GM23338 (cell line): ENCODE data around the gene EMD. TPM values are rescaled to one million over a fixed set of nuclear protein-coding genes. Genes with fewer than 3 reads are reported as not detected.

Experiments
- ATAC-seq: fragments of 200-7000 bp; cut with Tn5 transposase; 3 replicates; pipeline ENCODE4 v1.9.1; 2020
- DNase-seq: peaks from one replicate; pipeline ENCODE4 v3.0.0-alpha.2; 2015; ENCODE audit warnings: low spot score
- H2AFZ ChIP-seq: fragments of 200-600 bp; sonication (generic); 2 replicates; pipeline ENCODE4 v1.8.0; 2016; ENCODE audit warnings: antibody characterized with exemption, mild to moderate bottlenecking, moderate library complexity
- H3F3A ChIP-seq: fragments of 200-600 bp; sonication (generic); replicated peaks from 2 replicates; pipeline ENCODE4 v1.8.0; 2017; ENCODE audit warnings: antibody characterized with exemption, mixed run types, low read depth
- H3K27ac ChIP-seq: fragments of 200-600 bp; sonication (generic); 2 replicates; pipeline ENCODE4 v1.6.1; 2016; ENCODE audit warnings: low read depth
- H3K27me3 ChIP-seq: fragments of 200-600 bp; sonication (generic); 2 replicates; pipeline ENCODE4 v1.8.0; 2016; ENCODE audit warnings: mild to moderate bottlenecking, mixed run types, moderate library complexity; ENCODE audit not compliant: insufficient read depth
- H3K36me3 ChIP-seq: fragments of 200-600 bp; sonication (generic); 2 replicates; pipeline ENCODE4 v1.8.0; 2016; ENCODE audit warnings: mild to moderate bottlenecking; ENCODE audit not compliant: insufficient read depth
- H3K4me1 ChIP-seq: fragments of 200-600 bp; sonication (generic); 2 replicates; pipeline ENCODE4 v1.8.0; 2016; ENCODE audit warnings: mild to moderate bottlenecking, moderate library complexity; ENCODE audit not compliant: insufficient read depth
- H3K4me2 ChIP-seq: fragments of 200-600 bp; sonication (generic); 2 replicates; pipeline ENCODE4 v1.7.1; 2017; ENCODE audit warnings: mixed run types
- H3K4me3 ChIP-seq: fragments of 200-600 bp; sonication (generic); 2 replicates; pipeline ENCODE4 v1.6.1; 2016; ENCODE audit warnings: mixed run types
- H3K79me2 ChIP-seq: fragments of 200-600 bp; sonication (generic); replicated peaks from 2 replicates; pipeline ENCODE4 v1.8.0; 2017; ENCODE audit warnings: mild to moderate bottlenecking; ENCODE audit not compliant: insufficient read depth
- H3K9me2 ChIP-seq: fragments of 200-600 bp; sonication (generic); 2 replicates; pipeline ENCODE4 v1.8.0; 2017; ENCODE audit not compliant: insufficient read depth
- H4K20me1 ChIP-seq: fragments of 200-600 bp; sonication (generic); replicated peaks from 2 replicates; pipeline ENCODE4 v1.8.0; 2017; ENCODE audit warnings: mild to moderate bottlenecking; ENCODE audit not compliant: insufficient read depth
- H3K27ac Mint-ChIP-seq: 2 replicates; pipeline ENCODE4 v1.8.0; 2020; ENCODE audit warnings: inconsistent platforms, mild to moderate bottlenecking, moderate library complexity, mixed read lengths
- H3K27me3 Mint-ChIP-seq: 3 replicates; pipeline ENCODE4 v1.8.0; 2022; ENCODE audit warnings: low read depth, mild to moderate bottlenecking, moderate library complexity, mixed read lengths, inconsistent platforms; ENCODE audit not compliant: insufficient read depth, poor library complexity
- H3K36me3 Mint-ChIP-seq: 3 replicates; pipeline ENCODE4 v1.8.0; 2021; ENCODE audit warnings: low read depth, mild to moderate bottlenecking, inconsistent platforms, moderate library complexity, mixed read lengths
- H3K4me1 Mint-ChIP-seq: 3 replicates; pipeline ENCODE4 v1.8.0; 2020; ENCODE audit warnings: mild to moderate bottlenecking, inconsistent platforms, mixed read lengths
- H3K4me3 Mint-ChIP-seq: 3 replicates; pipeline ENCODE4 v1.8.0; 2021; ENCODE audit warnings: moderate library complexity, mild to moderate bottlenecking, inconsistent platforms, mixed read lengths
- H3K9me3 Mint-ChIP-seq: 3 replicates; pipeline ENCODE4 v1.8.0; 2020; ENCODE audit warnings: moderate library complexity, mild to moderate bottlenecking, inconsistent platforms, mixed read lengths
- CREB1 ChIP-seq: fragments of 250-450 bp; sonication (Bioruptor Pico); IDR thresholded peaks from 2 replicates; pipeline ENCODE4 v1.5.0; 2020; ENCODE audit warnings: low read depth, mild to moderate bottlenecking, moderate library complexity
- EZH2 ChIP-seq: fragments of 200-600 bp; sonication (generic); IDR thresholded peaks from one replicate; pipeline ENCODE4 v1.8.0; 2017; ENCODE audit warnings: antibody characterized with exemption, mild to moderate bottlenecking, low read depth; ENCODE audit not compliant: unreplicated experiment
- EZH2phosphoT487 ChIP-seq: fragments of 200-600 bp; sonication (generic); IDR thresholded peaks from one replicate; pipeline ENCODE4 v1.8.1; 2018; ENCODE audit warnings: antibody characterized with exemption; ENCODE audit not compliant: unreplicated experiment
- JUNB ChIP-seq: IDR thresholded peaks from one replicate; pipeline ENCODE4 v1.6.1; 2016; ENCODE audit warnings: antibody characterized with exemption; ENCODE audit not compliant: unreplicated experiment
- NANOG ChIP-seq: IDR thresholded peaks from 2 replicates; pipeline ENCODE4 v1.6.1; 2016; ENCODE audit warnings: antibody characterized with exemption, borderline replicate concordance
- POLR2AphosphoS5 ChIP-seq: IDR thresholded peaks from 2 replicates; pipeline ENCODE4 v1.6.1; 2016; ENCODE audit warnings: antibody characterized with exemption, low read depth
- STAT1 ChIP-seq: IDR thresholded peaks from one replicate; pipeline ENCODE4 v1.6.1; 2016; ENCODE audit warnings: antibody characterized with exemption; ENCODE audit not compliant: unreplicated experiment
- ZNF114 ChIP-seq: fragments of 250-450 bp; sonication (Bioruptor Pico); IDR thresholded peaks from 2 replicates; pipeline ENCODE4 v1.5.0; 2020; ENCODE audit warnings: mild to moderate bottlenecking, moderate library complexity
- ZNF331 ChIP-seq: fragments of 250-450 bp; sonication (Bioruptor Pico); IDR thresholded peaks from 2 replicates; pipeline ENCODE4 v1.5.0; 2020; ENCODE audit warnings: low read depth, mild to moderate bottlenecking, moderate library complexity
- polyA plus RNA-seq: library from polyadenylated mRNA; unstranded; fragments of >200 nt; fragmentation: Nextera tagmentation; extraction: Ambion mirVana; gene quantifications from 2 replicates; pipeline ENCODE4 v1.2.1, GENCODE V29; 2016
- total RNA-seq: library from RNA; depleted of rRNA; stranded (reverse); fragments of >200 nt; shearing (Covaris generic); gene quantifications from 2 replicates; pipeline ENCODE4 v1.2.3, GENCODE V29; 2014
- TF ChIP-seq, protein P1 (sequence below): IDR thresholded peaks from one replicate; pipeline ENCODE4 v1.6.1; 2018; ENCODE audit warnings: antibody characterized with exemption; ENCODE audit not compliant: unreplicated experiment
- TF ChIP-seq, protein P2 (sequence below): IDR thresholded peaks from 2 replicates; pipeline ENCODE4 v1.6.1; 2016; ENCODE audit warnings: antibody characterized with exemption
- TF ChIP-seq, protein P3 (sequence below), 2 experiments: fragments of 200-600 bp in 1 of 2; sonication (generic) in 1 of 2; conservative IDR thresholded peaks; 2 replicates each; pipeline versions ENCODE4 v1.5.1 to v1.6.1; 2016 to 2017; ENCODE audit warnings: antibody characterized with exemption in 2 of 2, low read depth in 2 of 2, mild to moderate bottlenecking in 2 of 2, moderate library complexity in 1 of 2
- TF ChIP-seq, protein P4 (sequence below): fragments of 250-450 bp; sonication (Bioruptor Pico); IDR thresholded peaks from 2 replicates; pipeline ENCODE4 v1.5.0; 2020; ENCODE audit warnings: mild to moderate bottlenecking, moderate library complexity

EMD gene
- total and polyA plus RNA-seq, 2 experiments from 2014 or later = 74.2 to 78.6 TPM

DNA sequence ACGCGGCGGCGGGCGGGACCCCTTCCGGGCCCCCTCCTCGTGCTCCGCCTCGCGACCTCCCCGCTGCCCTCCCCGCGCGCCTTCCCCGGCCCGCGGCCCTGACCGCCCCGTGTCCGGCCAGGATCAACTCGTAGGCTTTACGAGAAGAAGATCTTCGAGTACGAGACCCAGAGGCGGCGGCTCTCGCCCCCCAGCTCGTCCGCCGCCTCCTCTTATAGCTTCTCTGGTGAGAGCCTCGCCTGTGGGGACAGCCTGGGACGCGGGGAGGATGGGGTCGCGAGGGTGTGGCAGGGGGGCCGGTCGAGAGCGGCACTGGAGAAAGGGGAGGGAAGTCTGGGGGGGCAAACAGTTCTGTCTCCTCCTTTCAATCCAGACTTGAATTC is 465 bp downstream of the EMD start:
- H3K4me1 ChIP-seq = peaks cover 4% of the 10 kb centered on the region; the same call in 1 of the 2 replicates
- H3K36me3 Mint-ChIP-seq = peaks cover 20% of the 10 kb centered on the region
- H3K79me2 ChIP-seq = peaks cover 11% of the 10 kb centered on the region
- H3K9me3 Mint-ChIP-seq = no peaks in the 10 kb centered on the region
- H3K27me3 Mint-ChIP-seq = peaks cover 12% of the 10 kb centered on the region
- H3K27ac ChIP-seq = peak overlapping the region; percentile 97
- H3F3A ChIP-seq = no peaks in the 10 kb centered on the region
- H3K27ac Mint-ChIP-seq = peak overlapping the region; percentile 97
- no peaks in the 10 kb centered on the region for H3K27me3 ChIP-seq
- H3K4me1 Mint-ChIP-seq = peaks cover 16% of the 10 kb centered on the region
- H3K4me2 ChIP-seq = peak overlapping the region; percentile 80
- H3K4me3 ChIP-seq = peak overlapping the region; percentile 75
- TF ChIP-seq STAT1 = no peak
- TF ChIP-seq ZNF331 (CRISPR knock-in tag) = no peak
- TF ChIP-seq EZH2 = no peak
- TF ChIP-seq NANOG = no peak
- TF ChIP-seq, protein P1, sequence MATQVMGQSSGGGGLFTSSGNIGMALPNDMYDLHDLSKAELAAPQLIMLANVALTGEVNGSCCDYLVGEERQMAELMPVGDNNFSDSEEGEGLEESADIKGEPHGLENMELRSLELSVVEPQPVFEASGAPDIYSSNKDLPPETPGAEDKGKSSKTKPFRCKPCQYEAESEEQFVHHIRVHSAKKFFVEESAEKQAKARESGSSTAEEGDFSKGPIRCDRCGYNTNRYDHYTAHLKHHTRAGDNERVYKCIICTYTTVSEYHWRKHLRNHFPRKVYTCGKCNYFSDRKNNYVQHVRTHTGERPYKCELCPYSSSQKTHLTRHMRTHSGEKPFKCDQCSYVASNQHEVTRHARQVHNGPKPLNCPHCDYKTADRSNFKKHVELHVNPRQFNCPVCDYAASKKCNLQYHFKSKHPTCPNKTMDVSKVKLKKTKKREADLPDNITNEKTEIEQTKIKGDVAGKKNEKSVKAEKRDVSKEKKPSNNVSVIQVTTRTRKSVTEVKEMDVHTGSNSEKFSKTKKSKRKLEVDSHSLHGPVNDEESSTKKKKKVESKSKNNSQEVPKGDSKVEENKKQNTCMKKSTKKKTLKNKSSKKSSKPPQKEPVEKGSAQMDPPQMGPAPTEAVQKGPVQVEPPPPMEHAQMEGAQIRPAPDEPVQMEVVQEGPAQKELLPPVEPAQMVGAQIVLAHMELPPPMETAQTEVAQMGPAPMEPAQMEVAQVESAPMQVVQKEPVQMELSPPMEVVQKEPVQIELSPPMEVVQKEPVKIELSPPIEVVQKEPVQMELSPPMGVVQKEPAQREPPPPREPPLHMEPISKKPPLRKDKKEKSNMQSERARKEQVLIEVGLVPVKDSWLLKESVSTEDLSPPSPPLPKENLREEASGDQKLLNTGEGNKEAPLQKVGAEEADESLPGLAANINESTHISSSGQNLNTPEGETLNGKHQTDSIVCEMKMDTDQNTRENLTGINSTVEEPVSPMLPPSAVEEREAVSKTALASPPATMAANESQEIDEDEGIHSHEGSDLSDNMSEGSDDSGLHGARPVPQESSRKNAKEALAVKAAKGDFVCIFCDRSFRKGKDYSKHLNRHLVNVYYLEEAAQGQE = no peak
- TF ChIP-seq, protein P2, sequence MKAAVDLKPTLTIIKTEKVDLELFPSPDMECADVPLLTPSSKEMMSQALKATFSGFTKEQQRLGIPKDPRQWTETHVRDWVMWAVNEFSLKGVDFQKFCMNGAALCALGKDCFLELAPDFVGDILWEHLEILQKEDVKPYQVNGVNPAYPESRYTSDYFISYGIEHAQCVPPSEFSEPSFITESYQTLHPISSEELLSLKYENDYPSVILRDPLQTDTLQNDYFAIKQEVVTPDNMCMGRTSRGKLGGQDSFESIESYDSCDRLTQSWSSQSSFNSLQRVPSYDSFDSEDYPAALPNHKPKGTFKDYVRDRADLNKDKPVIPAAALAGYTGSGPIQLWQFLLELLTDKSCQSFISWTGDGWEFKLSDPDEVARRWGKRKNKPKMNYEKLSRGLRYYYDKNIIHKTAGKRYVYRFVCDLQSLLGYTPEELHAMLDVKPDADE = no peak
- TF ChIP-seq JUNB = no peak
- TF ChIP-seq POLR2AphosphoS5 = no peak
- TF ChIP-seq CREB1 = no peak
- TF ChIP-seq EZH2phosphoT487 = no peak
- TF ChIP-seq, protein P3, sequence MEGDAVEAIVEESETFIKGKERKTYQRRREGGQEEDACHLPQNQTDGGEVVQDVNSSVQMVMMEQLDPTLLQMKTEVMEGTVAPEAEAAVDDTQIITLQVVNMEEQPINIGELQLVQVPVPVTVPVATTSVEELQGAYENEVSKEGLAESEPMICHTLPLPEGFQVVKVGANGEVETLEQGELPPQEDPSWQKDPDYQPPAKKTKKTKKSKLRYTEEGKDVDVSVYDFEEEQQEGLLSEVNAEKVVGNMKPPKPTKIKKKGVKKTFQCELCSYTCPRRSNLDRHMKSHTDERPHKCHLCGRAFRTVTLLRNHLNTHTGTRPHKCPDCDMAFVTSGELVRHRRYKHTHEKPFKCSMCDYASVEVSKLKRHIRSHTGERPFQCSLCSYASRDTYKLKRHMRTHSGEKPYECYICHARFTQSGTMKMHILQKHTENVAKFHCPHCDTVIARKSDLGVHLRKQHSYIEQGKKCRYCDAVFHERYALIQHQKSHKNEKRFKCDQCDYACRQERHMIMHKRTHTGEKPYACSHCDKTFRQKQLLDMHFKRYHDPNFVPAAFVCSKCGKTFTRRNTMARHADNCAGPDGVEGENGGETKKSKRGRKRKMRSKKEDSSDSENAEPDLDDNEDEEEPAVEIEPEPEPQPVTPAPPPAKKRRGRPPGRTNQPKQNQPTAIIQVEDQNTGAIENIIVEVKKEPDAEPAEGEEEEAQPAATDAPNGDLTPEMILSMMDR (conservative IDR thresholded peaks at IDR 0.05; ENCODE audit: low read depth in 2 of 2) = no peak
- no peak for TF ChIP-seq ZNF114 (CRISPR knock-in tag)
- TF ChIP-seq, protein P4, sequence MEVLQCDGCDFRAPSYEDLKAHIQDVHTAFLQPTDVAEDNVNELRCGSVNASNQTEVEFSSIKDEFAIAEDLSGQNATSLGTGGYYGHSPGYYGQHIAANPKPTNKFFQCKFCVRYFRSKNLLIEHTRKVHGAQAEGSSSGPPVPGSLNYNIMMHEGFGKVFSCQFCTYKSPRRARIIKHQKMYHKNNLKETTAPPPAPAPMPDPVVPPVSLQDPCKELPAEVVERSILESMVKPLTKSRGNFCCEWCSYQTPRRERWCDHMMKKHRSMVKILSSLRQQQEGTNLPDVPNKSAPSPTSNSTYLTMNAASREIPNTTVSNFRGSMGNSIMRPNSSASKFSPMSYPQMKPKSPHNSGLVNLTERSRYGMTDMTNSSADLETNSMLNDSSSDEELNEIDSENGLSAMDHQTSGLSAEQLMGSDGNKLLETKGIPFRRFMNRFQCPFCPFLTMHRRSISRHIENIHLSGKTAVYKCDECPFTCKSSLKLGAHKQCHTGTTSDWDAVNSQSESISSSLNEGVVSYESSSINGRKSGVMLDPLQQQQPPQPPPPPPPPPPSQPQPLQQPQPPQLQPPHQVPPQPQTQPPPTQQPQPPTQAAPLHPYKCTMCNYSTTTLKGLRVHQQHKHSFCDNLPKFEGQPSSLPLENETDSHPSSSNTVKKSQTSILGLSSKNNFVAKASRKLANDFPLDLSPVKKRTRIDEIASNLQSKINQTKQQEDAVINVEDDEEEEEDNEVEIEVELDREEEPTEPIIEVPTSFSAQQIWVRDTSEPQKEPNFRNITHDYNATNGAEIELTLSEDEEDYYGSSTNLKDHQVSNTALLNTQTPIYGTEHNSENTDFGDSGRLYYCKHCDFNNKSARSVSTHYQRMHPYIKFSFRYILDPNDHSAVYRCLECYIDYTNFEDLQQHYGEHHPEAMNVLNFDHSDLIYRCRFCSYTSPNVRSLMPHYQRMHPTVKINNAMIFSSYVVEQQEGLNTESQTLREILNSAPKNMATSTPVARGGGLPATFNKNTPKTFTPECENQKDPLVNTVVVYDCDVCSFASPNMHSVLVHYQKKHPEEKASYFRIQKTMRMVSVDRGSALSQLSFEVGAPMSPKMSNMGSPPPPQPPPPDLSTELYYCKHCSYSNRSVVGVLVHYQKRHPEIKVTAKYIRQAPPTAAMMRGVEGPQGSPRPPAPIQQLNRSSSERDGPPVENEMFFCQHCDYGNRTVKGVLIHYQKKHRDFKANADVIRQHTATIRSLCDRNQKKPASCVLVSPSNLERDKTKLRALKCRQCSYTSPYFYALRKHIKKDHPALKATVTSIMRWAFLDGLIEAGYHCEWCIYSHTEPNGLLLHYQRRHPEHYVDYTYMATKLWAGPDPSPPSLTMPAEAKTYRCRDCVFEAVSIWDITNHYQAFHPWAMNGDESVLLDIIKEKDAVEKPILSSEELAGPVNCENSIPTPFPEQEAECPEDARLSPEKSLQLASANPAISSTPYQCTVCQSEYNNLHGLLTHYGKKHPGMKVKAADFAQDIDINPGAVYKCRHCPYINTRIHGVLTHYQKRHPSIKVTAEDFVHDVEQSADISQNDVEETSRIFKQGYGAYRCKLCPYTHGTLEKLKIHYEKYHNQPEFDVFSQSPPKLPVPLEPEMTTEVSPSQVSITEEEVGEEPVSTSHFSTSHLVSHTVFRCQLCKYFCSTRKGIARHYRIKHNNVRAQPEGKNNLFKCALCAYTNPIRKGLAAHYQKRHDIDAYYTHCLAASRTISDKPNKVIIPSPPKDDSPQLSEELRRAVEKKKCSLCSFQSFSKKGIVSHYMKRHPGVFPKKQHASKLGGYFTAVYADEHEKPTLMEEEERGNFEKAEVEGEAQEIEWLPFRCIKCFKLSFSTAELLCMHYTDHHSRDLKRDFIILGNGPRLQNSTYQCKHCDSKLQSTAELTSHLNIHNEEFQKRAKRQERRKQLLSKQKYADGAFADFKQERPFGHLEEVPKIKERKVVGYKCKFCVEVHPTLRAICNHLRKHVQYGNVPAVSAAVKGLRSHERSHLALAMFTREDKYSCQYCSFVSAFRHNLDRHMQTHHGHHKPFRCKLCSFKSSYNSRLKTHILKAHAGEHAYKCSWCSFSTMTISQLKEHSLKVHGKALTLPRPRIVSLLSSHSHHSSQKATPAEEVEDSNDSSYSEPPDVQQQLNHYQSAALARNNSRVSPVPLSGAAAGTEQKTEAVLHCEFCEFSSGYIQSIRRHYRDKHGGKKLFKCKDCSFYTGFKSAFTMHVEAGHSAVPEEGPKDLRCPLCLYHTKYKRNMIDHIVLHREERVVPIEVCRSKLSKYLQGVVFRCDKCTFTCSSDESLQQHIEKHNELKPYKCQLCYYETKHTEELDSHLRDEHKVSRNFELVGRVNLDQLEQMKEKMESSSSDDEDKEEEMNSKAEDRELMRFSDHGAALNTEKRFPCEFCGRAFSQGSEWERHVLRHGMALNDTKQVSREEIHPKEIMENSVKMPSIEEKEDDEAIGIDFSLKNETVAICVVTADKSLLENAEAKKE (CRISPR knock-in tag) = no peak
- H3K4me3 Mint-ChIP-seq = peak overlapping the region; percentile 87
- no peaks in the 10 kb centered on the region for H3K9me2 ChIP-seq
- H2AFZ ChIP-seq = no peak overlapping the region
- no peaks in the 10 kb centered on the region for H3K36me3 ChIP-seq
- no peak for ATAC-seq
- DNase-seq = no peak
- no peaks in the 10 kb centered on the region for H4K20me1 ChIP-seq
